ENCODE data around the gene RRP9.
"Not testable (repeated sequence)": the region's sequence is repeated elsewhere in the genome, so short reads cannot be mapped to it uniquely, and the experiment has no call there.

Gene RRP9

GRCh38 chr3:51916418-51916817 is 25.3 kb downstream of the RRP9 start:
- TF ChIP-seq CTCF (IDR thresholded peaks at IDR 0.05; ENCODE audit: control insufficient read depth, extremely low read depth, insufficient read depth), result no peak
- DNase-seq (ENCODE audit: low read depth), result no peak

GRCh38 chr3:51908026-51908425 is 33.7 kb downstream of the RRP9 start:
- no peak for TF ChIP-seq CTCF (IDR thresholded peaks at IDR 0.05; ENCODE audit: control insufficient read depth, extremely low read depth, insufficient read depth)
- no peak overlapping the region for H3K4me3 ChIP-seq (ENCODE audit: low read depth, low read length)
- no peak for DNase-seq (ENCODE audit: low read depth)

More at GRCh38 chr3:51916418-51916817, 25.3 kb downstream of the RRP9 start:
- no peak overlapping the region for H3K4me3 ChIP-seq (ENCODE audit: low read depth, low read length)

GRCh38 chr3:51904034-51904823 is 37.5 kb downstream of the RRP9 start:
- H3K4me3 ChIP-seq (ENCODE audit: low read depth, low read length), result no peak overlapping the region
- no peak for DNase-seq (ENCODE audit: low read depth)
- no peak for TF ChIP-seq CTCF (IDR thresholded peaks at IDR 0.05; ENCODE audit: control insufficient read depth, extremely low read depth, insufficient read depth)

GRCh38 chr3:51902361-51902760 is 39.3 kb downstream of the RRP9 start:
- DNase-seq (ENCODE audit: low read depth), result not testable (repeated sequence)

GRCh38 chr3:51900043-51900442 is 41.7 kb downstream of the RRP9 start:
- not testable (repeated sequence) for DNase-seq (ENCODE audit: low read depth)

More at GRCh38 chr3:51902361-51902760, 39.3 kb downstream of the RRP9 start:
- H3K4me3 ChIP-seq (ENCODE audit: low read depth, low read length), result not testable (repeated sequence)

DNA sequence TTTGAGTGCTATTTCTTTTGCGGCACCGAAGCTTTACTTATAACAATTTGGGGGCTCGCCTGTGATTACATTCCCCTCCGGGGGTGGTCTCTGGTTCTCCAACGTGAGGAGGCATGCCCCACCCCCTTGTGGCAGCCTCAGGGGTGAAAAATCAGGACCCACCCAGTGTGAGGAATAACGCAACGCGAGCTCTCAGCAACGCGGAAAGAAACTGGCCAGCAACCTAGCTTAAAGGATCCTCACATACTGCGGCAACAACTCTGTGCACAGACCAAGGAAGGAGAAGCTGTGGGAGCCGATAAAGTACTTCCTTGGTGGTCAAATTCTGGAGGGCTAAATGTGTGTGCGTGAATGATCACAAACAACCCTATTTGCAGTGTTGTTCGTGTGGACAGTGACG is 44.3 kb downstream of the RRP9 start:
- no peak for DNase-seq (ENCODE audit: low read depth)
- TF ChIP-seq CTCF (IDR thresholded peaks at IDR 0.05; ENCODE audit: control insufficient read depth, extremely low read depth, insufficient read depth), result no peak
- H3K4me3 ChIP-seq (ENCODE audit: low read depth, low read length), result no peak overlapping the region

More at GRCh38 chr3:51900043-51900442, 41.7 kb downstream of the RRP9 start:
- H3K4me3 ChIP-seq (ENCODE audit: low read depth, low read length), result not testable (repeated sequence)

DNA sequence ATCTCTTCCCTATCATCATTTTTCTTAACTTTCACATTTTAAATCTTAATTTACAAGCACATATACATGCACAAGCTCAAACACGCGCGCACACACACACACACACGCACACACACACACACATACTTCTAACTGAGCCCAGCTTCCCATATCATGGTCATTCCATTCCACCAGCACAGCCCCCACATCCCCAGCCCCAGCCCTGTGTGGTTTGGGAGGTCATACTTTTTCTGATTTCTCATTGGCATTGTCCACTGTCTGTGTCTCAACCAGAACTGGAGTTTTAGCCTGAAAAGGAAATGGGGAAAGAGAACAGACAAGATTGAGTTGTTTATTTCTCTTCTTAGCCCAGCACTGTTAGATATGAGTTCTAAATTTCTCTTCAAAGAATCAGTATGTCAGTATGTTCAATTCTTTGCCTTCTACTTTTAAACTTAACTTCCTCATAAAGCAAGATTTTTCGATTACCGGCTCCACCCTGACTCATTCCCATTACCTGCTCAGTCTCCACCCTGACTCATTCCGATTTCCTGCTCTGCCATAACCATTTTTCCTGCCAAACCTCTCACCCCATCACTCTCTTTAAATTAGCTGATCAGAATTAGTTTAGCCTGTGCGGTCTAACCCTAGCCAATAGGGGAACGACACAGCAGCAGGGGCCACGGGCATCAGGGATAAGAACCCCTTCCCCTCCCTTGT is 44.9 kb downstream of the RRP9 start:
- no peak overlapping the region for H3K4me3 ChIP-seq (ENCODE audit: low read depth, low read length)
- no peak for DNase-seq (ENCODE audit: low read depth)
- no peak for TF ChIP-seq CTCF (IDR thresholded peaks at IDR 0.05; ENCODE audit: control insufficient read depth, extremely low read depth, insufficient read depth)

- DNase-seq (ENCODE audit: low read depth), result no peak
- TF ChIP-seq CTCF (IDR thresholded peaks at IDR 0.05; ENCODE audit: control insufficient read depth, extremely low read depth, insufficient read depth), result no peak
- H3K4me3 ChIP-seq (ENCODE audit: low read depth, low read length), result no peak overlapping the region
Measured at GRCh38 chr3:51894939-51895338, 46.8 kb downstream of the RRP9 start.

Measured in LNCaP clone FGC (cell line).